Activated CD4-positive, alpha-beta T cell treated with anti-CD3 and anti-CD28 coated beads for 4 hours (primary cell): ENCODE measurements around the gene IGF2BP3.

Source experiments
- DNase-seq, 2 donors: peaks; one replicate each; pipeline ENCODE4 v3.0.0-alpha.2; 2020

The IGF2BP3 gene

DNA sequence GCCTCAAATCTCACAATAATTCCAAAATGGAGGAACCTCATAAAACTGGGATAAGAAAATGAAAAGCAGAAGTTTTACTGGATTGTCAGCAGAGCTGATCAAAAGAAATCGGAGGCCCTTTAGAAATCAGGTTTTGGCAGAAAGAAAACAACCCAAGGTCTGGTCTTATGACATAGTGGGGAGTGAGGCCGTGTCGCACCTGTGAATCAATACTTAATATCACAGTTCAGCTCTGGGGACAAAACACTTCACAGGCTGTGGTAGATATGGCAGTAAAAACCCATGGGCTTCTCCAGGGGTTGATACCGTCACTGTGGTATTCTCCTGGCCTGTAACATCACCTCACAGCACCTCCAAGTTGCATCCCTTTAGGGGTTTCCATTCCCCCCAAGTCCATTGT, 177.7 kb downstream of the IGF2BP3 start:
- no peak for DNase-seq

DNA sequence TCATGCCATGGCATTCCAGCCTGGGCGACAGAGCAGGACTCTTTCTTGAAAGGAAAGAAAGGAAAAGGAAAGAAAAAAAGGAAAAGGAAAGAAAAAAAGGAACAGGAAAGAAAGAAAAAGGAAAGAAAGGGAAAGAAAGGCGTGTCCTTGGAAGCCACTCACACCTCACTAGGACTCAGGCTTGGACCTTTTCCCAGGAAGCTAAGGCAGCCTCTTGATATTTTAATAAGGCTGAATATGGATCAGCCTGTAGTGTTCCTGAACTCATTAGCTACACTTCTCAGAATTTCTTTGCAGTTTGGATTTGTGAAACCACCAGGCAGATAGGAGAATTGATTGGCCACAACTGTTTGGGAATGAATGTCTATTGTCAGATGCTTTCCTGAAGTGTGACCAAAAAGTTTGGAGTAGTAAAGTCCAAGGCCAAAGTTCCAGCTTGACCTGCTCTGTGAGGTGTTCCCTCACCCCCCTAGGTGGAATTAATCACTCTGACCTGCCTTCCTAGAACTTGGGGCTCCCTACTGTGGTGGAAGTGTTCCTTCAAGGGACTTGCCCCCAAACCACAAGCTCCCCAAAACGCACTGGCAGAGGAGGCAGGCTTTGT, 178.2 kb downstream of the IGF2BP3 start:
- DNase-seq, result no peak

DNA sequence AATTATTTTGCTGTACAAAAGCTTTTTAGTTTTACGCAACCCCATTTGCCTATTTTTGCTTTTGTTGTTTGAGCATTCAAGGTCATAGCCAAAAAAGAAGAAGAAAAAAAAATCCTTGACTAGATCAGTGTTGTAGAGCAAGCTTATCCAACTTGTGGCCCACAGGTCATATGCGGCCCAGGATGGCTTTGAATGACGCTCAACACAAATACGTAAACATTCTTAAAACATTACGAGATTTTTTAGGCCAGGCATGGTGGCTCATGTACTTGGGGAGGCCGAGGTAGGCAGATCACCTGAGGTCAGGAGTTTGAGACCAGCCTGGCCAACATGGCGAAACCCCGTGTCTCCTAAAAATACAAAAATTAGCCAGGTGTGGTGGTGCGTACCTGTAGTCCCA, 179.3 kb downstream of the IGF2BP3 start:
- no peak for DNase-seq

DNA sequence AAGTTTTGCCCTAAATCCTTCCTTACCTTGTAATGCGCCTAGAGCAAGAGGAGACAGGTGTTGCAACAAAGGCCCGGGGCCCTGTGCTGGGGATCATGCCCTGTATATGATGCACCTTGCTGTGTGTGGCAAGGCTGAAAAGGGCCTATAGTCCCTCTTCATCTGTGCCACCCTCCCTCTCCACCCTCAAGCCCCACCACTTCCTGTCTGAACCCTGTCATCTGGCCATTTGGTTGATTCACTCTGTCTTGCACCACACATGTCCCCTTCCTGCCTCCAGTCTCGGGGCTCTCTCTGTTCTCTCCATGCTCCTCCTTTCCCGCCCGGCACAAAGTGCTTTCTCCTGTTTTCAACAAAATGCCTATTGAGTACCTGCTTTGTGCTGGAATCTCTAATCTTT, 182.7 kb downstream of the IGF2BP3 start:
- DNase-seq, result no peak

DNA sequence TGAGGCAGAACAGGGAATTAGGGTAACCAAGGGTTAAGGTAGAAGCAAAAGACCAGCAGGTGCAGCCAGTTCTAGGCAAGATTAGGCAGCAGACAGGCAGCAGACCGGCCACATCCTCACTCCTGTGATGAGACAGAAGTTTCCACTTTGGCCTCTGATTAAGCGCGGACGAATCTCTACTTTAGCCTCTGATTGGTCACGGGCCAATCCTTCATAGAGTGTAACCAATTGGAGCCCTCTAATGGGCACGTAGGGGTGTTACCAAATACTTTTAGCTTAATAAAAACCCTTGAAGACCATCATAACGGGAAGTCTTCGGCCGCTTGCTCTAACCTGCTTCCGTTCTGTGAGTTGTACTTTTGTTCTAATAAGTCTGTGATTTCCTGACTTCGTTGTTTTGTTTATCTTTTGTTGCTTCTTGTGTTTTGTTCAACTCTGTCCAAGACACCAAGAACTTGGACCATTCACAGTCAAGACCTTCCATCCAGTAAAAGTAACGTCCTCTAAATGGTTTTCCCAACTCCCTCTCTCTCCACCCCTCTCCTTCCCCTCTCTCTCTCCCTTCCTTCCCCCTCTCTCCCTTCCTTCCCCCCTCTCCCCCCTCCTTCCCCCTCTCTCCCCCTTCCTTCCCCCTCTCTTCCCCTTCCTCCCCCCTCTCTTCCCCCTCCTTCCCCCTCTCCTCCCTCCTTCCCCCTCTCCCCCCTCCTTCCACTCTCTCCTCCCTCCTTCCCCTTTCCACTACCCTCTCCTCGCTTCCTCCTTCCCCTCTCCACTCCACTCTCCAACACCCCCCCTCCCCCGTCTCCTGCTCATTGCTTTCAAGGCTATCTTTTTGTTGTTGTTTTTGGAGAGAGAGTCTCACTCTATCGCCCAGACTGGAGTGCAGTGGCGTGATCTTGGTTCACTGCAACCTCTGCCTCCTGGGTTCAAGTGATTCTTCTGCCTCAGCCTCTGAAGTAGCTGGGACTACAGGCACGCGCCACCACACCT, 184.3 kb downstream of the IGF2BP3 start:
- no peak for DNase-seq

DNA sequence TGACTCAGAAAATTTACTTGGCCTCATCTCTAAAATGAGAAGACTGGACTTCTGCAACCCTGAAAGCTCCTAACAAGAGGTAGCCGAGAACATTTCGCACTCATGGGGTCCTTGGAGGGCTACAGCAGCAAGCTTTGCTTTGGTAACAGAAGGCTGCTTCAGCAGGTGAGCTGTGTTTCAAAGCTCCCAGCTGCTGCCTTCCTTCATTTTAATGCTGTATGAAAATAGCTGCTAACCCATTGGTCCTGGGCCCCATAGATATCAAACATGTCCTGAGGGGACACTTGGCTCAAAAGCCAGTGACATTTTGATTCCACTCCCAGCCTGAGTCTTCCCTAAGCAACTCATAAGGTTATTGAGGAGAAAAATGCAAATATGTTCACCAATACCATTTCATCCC, 185.4 kb downstream of the IGF2BP3 start:
- DNase-seq, result no peak

DNA sequence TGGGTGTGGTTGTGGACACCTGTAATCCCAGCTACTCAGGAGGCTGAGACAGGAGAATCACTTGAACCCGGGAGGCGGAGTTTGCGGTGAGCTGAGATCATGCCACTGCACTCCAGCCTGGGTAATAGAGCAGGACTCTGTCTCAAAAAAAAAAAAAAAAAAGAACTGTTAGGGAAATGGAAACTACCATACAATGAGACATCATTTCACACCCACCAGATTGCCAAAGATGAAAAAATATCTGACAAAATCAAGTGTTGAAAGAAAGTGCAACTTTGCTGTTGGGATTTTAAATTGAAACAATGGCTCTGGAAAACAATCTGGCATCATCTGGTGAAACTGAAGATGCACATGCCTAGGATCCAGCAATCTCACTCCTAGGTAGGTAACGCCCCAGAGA, 187.2 kb downstream of the IGF2BP3 start:
- DNase-seq, result no peak

DNA sequence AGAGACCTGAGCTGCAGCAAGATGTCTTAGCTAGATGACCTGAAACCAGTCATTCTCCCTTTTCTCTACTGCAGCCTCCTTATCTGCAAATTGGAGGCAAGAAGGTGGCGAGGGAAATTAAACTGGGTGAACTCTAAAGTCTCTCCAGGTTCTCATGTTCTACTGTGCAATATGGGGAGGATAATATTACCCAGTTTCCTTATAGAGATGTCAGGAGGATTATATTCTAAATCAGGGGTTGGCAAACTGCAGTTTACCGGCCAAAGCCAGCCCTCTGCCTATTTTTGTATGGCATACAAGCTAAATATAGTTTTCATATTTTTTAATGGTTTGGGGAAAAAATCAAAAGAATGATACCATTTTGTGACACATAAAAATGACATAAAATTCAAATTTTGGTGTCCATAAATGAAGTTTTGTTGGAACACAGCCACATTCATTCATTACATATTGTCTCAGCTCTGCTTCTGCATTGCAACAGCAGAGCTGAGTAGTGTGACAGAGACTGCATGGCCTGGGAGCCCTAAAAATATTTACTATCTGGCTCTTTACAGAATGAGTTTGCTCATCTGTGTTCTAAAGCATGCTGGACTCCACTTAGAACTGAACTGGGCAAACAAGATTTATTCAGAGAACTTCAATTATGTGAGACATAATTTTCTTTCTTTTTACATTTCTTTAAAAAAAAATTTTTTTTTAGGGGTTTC, 190.3 kb downstream of the IGF2BP3 start:
- no peak for DNase-seq

DNA sequence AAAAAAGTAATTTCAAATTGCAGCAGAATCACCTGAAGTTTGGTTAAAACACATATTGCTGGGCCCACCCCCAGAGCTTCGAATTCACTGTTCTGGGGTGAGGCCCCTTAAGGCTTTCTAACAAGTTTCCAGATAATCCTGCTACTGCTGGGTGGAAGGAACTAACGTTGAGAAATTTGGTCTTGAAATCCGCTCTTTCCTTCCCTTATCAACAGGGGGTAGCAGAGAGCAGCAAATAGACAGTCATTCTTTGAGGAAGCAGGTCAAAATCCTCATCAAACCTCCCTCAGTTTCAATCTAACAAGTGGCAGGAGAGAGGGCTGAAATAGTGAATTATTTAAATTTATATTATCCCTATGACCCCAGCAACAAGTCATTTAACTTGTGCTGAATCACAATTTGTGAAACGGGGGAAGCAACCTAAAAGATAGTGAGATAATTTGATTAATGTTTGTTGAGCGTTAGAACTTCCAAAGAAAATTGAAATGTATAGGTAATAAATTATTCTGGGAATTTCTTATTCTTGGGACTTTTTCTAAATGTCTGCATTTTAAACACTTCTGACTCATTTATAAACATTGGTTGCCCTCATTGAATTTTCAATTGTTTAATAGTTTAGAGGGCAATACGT, 192.8 kb downstream of the IGF2BP3 start:
- DNase-seq, result peak; percentile 21 to 48

DNA sequence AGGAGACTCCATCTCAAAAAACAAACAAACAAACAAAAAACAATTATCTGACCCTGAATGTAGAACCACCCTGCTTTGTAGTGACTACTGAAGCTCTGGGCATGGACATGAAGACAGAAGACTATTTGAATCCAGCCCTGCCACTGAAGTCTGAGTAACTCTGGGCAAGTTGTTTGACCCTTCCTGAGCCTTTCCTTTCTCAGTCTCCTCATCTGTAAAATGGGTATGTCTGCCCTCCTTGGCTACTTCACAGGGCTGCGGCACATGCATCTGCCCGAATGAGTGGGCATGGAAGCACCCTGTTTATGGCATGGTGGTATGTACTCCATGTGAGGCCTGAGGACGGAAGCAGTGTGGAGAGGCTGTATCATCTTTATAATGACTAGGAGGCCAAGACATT, 193.3 kb downstream of the IGF2BP3 start:
- no peak for DNase-seq

DNA sequence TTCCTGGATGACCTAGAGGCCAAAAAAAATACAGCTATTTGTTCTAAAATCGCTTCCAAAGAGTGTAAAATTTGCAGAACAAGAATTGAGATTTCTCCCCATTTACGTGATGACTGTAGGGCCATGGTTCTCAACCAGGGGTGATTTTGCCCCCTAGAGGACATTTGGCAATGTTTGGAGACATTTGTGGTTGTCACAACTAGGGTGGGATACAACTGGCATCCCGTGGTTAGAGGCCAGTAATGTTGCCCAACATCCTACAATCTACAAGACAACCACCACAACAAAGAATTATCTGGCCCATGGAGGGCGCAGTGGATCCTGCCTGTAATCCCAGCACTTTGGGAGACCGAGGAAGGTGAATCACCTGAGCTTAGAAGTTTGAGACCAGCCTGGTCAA, 193.9 kb downstream of the IGF2BP3 start:
- DNase-seq, result no peak

DNA sequence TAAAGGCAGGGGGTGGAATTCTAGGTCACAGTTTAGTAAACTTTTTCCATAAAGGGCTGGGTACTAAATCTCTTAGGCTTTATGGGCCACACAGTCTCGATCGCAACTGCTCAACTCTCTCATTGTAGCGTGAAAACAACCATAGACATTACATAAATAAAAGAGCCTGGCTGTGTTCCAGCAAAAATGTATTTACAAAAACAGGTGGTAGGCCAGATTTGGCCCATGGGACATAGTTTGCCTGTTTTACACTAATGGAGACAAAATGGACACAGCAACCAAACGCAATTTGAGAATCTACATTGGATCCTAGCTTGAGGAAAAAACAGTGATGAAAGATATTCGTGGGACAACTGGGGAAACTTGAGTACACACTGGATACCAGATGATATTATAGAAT, 194.4 kb downstream of the IGF2BP3 start:
- DNase-seq, result no peak

DNA sequence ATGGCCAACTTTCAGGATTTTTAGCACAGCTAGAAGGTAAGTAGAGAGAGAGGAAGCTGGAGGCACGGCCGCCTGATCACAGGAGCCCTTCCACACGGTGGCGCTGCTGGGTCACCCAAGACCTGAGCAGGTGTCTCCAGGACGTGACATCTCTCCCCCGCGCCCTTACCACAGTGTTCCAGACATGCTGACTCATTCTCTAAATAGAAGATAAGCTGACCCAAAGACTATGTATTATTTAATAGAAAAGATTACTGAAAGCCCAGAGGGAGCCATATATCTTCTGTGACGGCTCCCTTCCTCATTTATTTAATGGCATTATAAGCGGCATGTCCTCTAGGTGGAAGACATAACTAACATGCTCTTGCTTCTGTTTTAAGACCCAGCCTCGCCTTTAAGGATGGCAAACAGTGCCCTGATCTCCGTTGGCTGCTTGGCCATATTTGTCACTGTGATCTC, 197.1 kb downstream of the IGF2BP3 start:
- DNase-seq, result peak; percentile 93 to 95

DNA sequence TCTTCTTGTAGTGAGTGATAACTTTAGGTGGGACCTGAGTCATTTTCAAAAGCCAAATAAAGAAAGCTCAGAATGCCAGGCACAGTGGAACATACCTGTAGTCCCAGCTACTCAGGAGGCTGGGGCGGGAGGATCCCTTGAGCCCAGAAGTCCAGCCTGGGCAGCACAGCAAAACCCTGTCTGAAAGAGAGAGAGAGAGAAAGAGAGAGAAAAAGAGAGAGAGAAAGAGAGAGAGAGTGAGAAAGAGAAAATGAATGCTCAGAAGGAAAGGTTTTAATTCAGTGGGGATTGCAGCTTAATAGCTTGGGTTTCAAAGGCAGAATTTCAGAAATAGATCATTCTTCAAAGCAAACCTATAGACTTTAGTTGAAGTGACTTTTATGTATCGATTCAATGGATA, 198.0 kb downstream of the IGF2BP3 start:
- no peak for DNase-seq

DNA sequence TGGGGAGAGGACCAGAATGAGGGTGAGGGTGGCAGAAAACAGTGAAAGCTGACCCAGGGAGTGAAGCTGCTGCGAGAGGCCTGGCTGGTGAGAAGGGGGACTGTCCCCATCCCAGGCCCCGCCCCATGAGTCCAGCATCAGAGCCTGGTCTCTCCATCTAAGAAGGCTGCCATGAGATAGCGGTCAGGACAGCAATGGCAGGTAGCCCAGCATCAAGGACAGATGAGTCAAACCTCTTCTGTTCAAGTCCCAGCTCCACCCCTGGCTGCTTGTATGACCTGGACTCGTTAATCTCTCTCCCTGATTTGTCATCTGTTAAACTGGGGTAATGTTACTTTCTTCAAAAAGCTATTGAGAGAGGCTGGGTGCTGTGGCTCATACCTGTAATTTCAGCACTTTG, 201.5 kb downstream of the IGF2BP3 start:
- DNase-seq, result no peak

DNA sequence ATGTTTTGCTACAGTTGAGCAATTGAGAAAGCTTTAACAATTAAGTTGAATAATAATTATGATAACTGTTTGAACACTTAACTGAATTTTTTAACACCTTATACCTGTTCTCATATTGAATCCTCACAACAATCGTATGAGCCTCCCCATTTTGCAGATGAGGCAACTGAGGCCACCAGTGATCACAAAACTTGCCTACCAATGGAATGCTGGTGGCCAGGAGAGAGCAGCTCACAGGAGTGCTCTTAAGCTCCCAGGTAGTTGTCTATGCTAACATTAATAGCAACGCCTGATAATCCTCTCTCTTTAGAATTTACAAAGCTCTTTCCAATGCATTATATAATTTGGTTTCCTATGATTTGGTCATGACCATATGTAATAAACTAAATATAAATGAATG, 202.1 kb downstream of the IGF2BP3 start:
- no peak for DNase-seq

DNA sequence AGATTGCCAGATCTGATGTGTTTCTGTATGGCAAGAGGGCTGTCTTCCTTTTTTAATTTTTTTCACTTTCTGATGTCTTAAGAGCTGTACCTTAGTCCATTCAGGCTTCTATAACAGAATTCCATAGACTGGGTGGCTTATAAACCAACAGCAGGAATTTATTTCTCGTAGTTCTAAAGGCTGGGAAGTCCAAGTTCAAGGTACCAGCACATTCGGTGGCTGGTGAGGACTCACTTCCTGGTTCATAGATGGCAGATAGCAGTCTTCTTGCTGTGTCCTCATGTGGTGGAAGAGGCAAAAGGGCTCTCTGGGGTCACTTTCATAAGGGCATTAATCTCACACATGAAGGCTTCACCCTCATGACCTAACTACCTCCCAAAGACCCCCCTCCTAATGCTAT, 202.9 kb downstream of the IGF2BP3 start:
- no peak for DNase-seq

DNA sequence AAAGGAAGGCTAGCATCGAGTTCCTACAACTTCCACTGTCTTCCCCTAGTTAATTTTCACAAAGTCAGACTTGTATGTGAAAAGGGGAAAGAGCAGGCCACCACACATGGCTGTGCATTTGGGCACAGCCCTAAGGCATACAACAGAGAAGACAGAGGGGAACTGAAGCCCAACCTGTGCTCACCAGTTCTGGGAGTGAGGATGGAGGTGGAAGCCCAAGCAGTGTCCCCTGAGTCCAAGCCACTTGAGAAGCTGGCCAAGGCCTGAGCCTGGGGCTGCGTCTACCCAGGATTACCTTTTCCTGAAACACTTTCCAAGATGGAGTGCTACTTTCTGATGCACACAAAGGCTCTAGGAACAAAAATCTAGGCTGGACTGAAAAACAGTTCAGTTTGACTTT, 203.4 kb downstream of the IGF2BP3 start:
- no peak for DNase-seq

DNA sequence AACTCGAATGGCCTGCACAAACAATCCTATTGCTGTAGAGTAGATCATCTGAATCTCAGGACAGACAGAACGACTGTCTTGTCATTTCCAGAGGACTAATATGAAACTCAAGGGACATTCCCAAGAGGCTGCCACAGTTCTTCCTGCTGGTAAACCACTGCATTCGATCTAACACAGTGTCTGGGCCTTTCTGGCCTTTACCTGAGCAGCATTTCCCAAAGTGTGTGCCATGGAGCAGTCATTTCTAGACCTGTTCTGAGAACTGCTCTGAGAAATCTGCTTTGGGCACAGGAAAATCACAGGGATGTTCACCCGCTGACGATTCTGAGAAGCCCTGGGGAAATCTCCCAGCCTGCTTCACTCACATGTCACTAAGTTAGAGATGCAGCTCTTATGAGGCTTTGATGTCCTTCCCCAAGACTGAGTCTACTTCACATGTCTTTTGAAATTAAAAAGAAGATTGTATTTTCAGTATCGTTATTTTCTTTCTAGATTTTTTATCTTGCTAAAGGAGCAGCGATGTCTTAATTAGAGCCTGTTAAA, 205.3 kb downstream of the IGF2BP3 start:
- DNase-seq, result no peak

DNA sequence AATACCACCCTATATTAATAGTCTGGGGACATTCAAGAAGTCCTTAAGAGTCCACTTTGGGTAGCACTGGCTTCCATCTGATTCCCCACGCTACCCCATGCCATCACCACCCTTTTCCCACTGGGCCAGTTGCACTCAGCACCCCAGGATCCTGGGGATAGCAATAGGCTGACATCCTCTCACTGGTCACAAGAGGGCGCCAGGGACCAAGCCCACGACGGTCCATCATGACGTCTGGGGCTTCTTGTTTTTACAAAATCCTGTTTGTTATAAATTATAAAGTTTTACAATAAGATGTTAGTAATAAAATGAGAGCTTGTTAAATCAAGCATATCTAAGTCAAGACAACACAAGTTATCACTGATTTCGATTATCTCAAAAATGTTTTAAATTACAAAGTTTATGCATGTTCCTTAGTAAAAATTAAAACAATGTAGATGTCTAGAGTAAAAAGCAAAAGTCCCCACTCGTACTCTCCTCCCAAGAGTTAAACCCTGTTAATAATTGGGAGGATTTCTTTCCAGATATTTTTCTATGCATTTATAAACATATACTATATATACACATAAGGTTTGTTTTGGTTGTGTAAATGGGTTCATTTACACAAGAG, 208.3 kb downstream of the IGF2BP3 start:
- peak; percentile 37 to 58 for DNase-seq

DNA sequence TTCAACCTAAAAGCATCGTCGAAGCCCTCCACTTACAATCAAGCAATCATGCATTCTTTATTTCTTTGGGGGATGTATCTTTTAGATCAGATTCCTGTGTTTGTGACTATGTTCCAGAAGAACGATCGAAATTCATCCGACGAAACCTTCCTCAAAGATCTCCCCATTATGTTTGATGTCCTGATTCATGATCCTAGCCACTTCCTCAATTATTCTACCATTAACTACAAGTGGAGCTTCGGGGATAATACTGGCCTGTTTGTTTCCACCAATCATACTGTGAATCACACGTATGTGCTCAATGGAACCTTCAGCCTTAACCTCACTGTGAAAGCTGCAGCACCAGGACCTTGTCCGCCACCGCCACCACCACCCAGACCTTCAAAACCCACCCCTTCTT, 209.9 kb downstream of the IGF2BP3 start:
- DNase-seq, result no peak
